CD4-positive, alpha-beta memory T cell (primary cell): Measurements from ENCODE around the gene ARSD. TPM values are rescaled to one million over a fixed set of nuclear protein-coding genes. Genes with fewer than 3 reads are reported as not detected.
"Not testable (repeated sequence)": the region's sequence is repeated elsewhere in the genome, so short reads cannot be mapped to it uniquely, and the experiment has no call there.

Experiments used
- CTCF ChIA-PET: fragments of 350-600 bp; sonication (Branson Sonifier 250); formaldehyde crosslinking; loops from one replicate; lab custom pipeline; 2021; ENCODE audit warnings: inconsistent platforms; ENCODE audit not compliant: partially characterized antibody; lab: Charles Lee
- POLR2A ChIA-PET: fragments of 350-600 bp; sonication (Branson Sonifier 250); formaldehyde crosslinking; loops from one replicate; lab custom pipeline; 2021; ENCODE audit not compliant: partially characterized antibody; lab: Charles Lee
- DNase-seq, 5 donors: peaks; one replicate each; pipeline versions ENCODE4 v3.0.0 to v3.0.0-alpha.2; 2020 to 2022; ENCODE audit warnings: mixed read lengths in 1 of 5
- H3K27ac ChIP-seq: one replicate; pipeline ENCODE4 v1.7.0; 2013; ENCODE audit warnings: low read depth, low read length
- H3K27me3 ChIP-seq: 2 replicates; pipeline ENCODE4 v1.7.0; 2013; ENCODE audit warnings: mild to moderate bottlenecking, low read length, moderate library complexity; ENCODE audit not compliant: insufficient read depth
- H3K36me3 ChIP-seq: 2 replicates; pipeline ENCODE4 v1.7.0; 2013; ENCODE audit warnings: mild to moderate bottlenecking, low read length, moderate library complexity; ENCODE audit not compliant: insufficient read depth
- H3K4me1 ChIP-seq: 2 replicates; pipeline ENCODE4 v1.7.0; 2013; ENCODE audit warnings: mild to moderate bottlenecking, low read length, moderate library complexity; ENCODE audit not compliant: insufficient read depth
- H3K4me3 ChIP-seq, 2 donors: one replicate each; pipeline ENCODE4 v1.7.0; 2013; ENCODE audit warnings: low read length in 2 of 2, mild to moderate bottlenecking in 1 of 2
- H3K9me3 ChIP-seq, 2 donors: one replicate each; pipeline ENCODE4 v1.7.0; 2013; ENCODE audit warnings: low read length in 2 of 2, control low read depth in 1 of 2; ENCODE audit not compliant: control insufficient read depth in 1 of 2
- H3K27ac Mint-ChIP-seq, 7 donors: one replicate each; pipeline ENCODE4 v1.8.0; 2020 to 2021; ENCODE audit warnings: mixed read lengths in 7 of 7, mild to moderate bottlenecking in 6 of 7, inconsistent platforms in 3 of 7, moderate library complexity in 3 of 7
- H3K27me3 Mint-ChIP-seq, 2 donors: one replicate each; pipeline ENCODE4 v1.8.0; 2020 to 2021; ENCODE audit warnings: mixed read lengths in 2 of 2
- H3K36me3 Mint-ChIP-seq, 2 donors: one replicate each; pipeline ENCODE4 v1.8.0; 2020 to 2021; ENCODE audit warnings: mixed read lengths in 2 of 2, inconsistent platforms in 1 of 2, mild to moderate bottlenecking in 1 of 2
- H3K4me1 Mint-ChIP-seq, 4 donors: one replicate each; pipeline ENCODE4 v1.8.0; 2020 to 2021; ENCODE audit warnings: mixed read lengths in 4 of 4, mild to moderate bottlenecking in 1 of 4
- H3K4me3 Mint-ChIP-seq, 8 donors: one replicate each; pipeline ENCODE4 v1.8.0; 2020 to 2021; ENCODE audit warnings: mixed read lengths in 8 of 8, mild to moderate bottlenecking in 7 of 8, moderate library complexity in 6 of 8, inconsistent platforms in 3 of 8
- H3K9me3 Mint-ChIP-seq, 8 donors: one replicate each; pipeline ENCODE4 v1.8.0; 2020 to 2021; ENCODE audit warnings: mixed read lengths in 8 of 8, mild to moderate bottlenecking in 5 of 8, inconsistent platforms in 3 of 8, moderate library complexity in 1 of 8
- intact Hi-C: fragments of 100-400 bp; cut with micrococcal nuclease; formaldehyde crosslinking; loops from one replicate; pipeline ENCODE4 v1.15.1; 2023
- polyA plus RNA-seq, 2 donors: library from polyadenylated mRNA; unstranded; fragments of 300-500 nt; fragmentation: Illumina TruSeq; gene quantifications; one replicate each; pipeline ENCODE4 v1.2.3, GENCODE V29; 2021
- total RNA-seq, 2 experiments: library from RNA; stranded (reverse); gene quantifications; one replicate each; pipeline ENCODE4 v1.2.3, GENCODE V29; 2021

Gene ARSD
- 1 to 10 TPM; 2.1 to 3.2 TPM for total RNA-seq
- 1 to 10 TPM in 1 of 2 donors, under 1 TPM in 1; 0.97 to 2.4 TPM for polyA plus RNA-seq

- POLR2A ChIA-PET, result no interaction called here
- DNase-seq, result peak; percentile 16 to 39 (median 29)
- Histone ChIP-seq H3K27ac (no peak within 1 kb of the TSS), H3K27me3 (no peaks in the 10 kb centered on the region), H3K9me3 (no peaks in the 10 kb centered on the region), H3K4me1 (no peaks in the 10 kb centered on the region), H3K4me3 (no peak within 1 kb of the TSS), H3K36me3 (no peaks in the 10 kb centered on the region)
- no peaks in the 10 kb centered on the region for H3K27me3 Mint-ChIP-seq
- H3K36me3 Mint-ChIP-seq, result no peaks in the 10 kb centered on the region
- intact Hi-C loops, result no loop called here
- peaks cover 0 to 16% (median 4%) of the 10 kb centered on the region in 8 donors for H3K9me3 Mint-ChIP-seq
- peak within 1 kb of the TSS; percentile 74 to 85 (median 82) for H3K4me3 Mint-ChIP-seq
- CTCF ChIA-PET, result no interaction called here
- H3K4me1 Mint-ChIP-seq, result peaks cover 0 to 5% (median 2%) of the 10 kb centered on the region in 4 donors
- peak within 1 kb of the TSS in 3 of 7 donors; percentile 4 to 81 (median 75) for H3K27ac Mint-ChIP-seq
These were observed at the start of gene ARSD for GRCh38 chrX:2928583-2929434. Gene ARSD, minus strand, starts transcription at chrX:2929339. Its CDS starts 64 bp downstream, at chrX:2929275.

- H3K4me1 Mint-ChIP-seq, H3K27ac ChIP-seq: not testable (repeated sequence)
These were observed 49.5 kb upstream of the ARSD start for GRCh38 chrX:2978639-2979038.

GRCh38 chrX:2974961-2975360 lies 45.8 kb upstream of the ARSD start:
- intact Hi-C loops, result no loop called here
- H3K9me3 ChIP-seq, result no peaks in the 10 kb centered on the region
- POLR2A ChIA-PET, result no interaction called here
- no peaks in the 10 kb centered on the region for H3K27me3 ChIP-seq
- H3K27ac Mint-ChIP-seq, result no peak overlapping the region
- peaks cover 0 to 2% of the 10 kb centered on the region in 2 donors for H3K27me3 Mint-ChIP-seq
- H3K4me1 ChIP-seq, result no peaks in the 10 kb centered on the region
- H3K9me3 Mint-ChIP-seq, result peaks cover 0 to 8% (median under 1%) of the 10 kb centered on the region in 8 donors
- no peaks in the 10 kb centered on the region for H3K36me3 ChIP-seq
- no peaks in the 10 kb centered on the region for H3K36me3 Mint-ChIP-seq
- no peak overlapping the region for H3K4me3 Mint-ChIP-seq
- CTCF ChIA-PET, result no interaction called here
- H3K27ac ChIP-seq, result no peak overlapping the region
- DNase-seq, result no peak
- H3K4me3 ChIP-seq, result no peak overlapping the region
- no peaks in the 10 kb centered on the region for H3K4me1 Mint-ChIP-seq

More at GRCh38 chrX:2978639-2979038, 49.5 kb upstream of the ARSD start:
- H3K4me3 ChIP-seq, H3K27me3 ChIP-seq, intact Hi-C loops, CTCF ChIA-PET, H3K36me3 ChIP-seq, H3K4me1 ChIP-seq, POLR2A ChIA-PET, H3K9me3 ChIP-seq, DNase-seq, H3K27me3 Mint-ChIP-seq, H3K36me3 Mint-ChIP-seq, H3K27ac Mint-ChIP-seq, H3K4me3 Mint-ChIP-seq: not testable (repeated sequence)
- peaks cover 0 to 20% (median 2%) of the 10 kb centered on the region in 8 donors for H3K9me3 Mint-ChIP-seq

- H3K9me3 ChIP-seq, result no peaks in the 10 kb centered on the region
- ChIA-PET CTCF (no interaction called here), POLR2A (no interaction called here)
- Mint-ChIP-seq H3K4me1 (peaks cover 1 to 7% (median 4%) of the 10 kb centered on the region in 4 donors), H3K9me3 (peaks cover 0 to 4% (median 0%) of the 10 kb centered on the region in 8 donors), H3K4me3 (no peak overlapping the region), H3K27ac (no peak overlapping the region), H3K36me3 (no peaks in the 10 kb centered on the region), H3K27me3 (peaks cover 0 to 3% of the 10 kb centered on the region in 2 donors)
- DNase-seq, result no peak
- no peak overlapping the region for H3K27ac ChIP-seq
- no peaks in the 10 kb centered on the region for H3K27me3 ChIP-seq
- H3K36me3 ChIP-seq, result no peaks in the 10 kb centered on the region
- H3K4me3 ChIP-seq, result no peak overlapping the region
- no peaks in the 10 kb centered on the region for H3K4me1 ChIP-seq
- intact Hi-C loops, result no loop called here
These were observed 43.3 kb upstream of the ARSD start for GRCh38 chrX:2972391-2972790.

GRCh38 chrX:2969021-2969420 lies 39.9 kb upstream of the ARSD start:
- Mint-ChIP-seq H3K4me1 (peaks cover 1 to 7% (median 4%) of the 10 kb centered on the region in 4 donors), H3K4me3 (peak overlapping the region in 3 of 8 donors; percentile 14 to 82 (median 79)), H3K27ac (no peak overlapping the region), H3K9me3 (peaks cover 0 to 2% (median 0%) of the 10 kb centered on the region in 8 donors), H3K36me3 (no peaks in the 10 kb centered on the region), H3K27me3 (peaks cover 0 to 3% of the 10 kb centered on the region in 2 donors)
- no peak for DNase-seq
- H3K27me3 ChIP-seq, result no peaks in the 10 kb centered on the region
- no peaks in the 10 kb centered on the region for H3K36me3 ChIP-seq
- no peak overlapping the region for H3K4me3 ChIP-seq
- ChIA-PET POLR2A (no interaction called here), CTCF (no interaction called here)
- intact Hi-C loops, result no loop called here
- no peaks in the 10 kb centered on the region for H3K4me1 ChIP-seq
- H3K27ac ChIP-seq, result no peak overlapping the region
- no peaks in the 10 kb centered on the region for H3K9me3 ChIP-seq

- H3K4me3 Mint-ChIP-seq, result peak overlapping the region; percentile 79 to 85 (median 81)
- H3K36me3 ChIP-seq, result no peaks in the 10 kb centered on the region
- no peaks in the 10 kb centered on the region for H3K27me3 ChIP-seq
- peaks cover 0 to 3% of the 10 kb centered on the region in 2 donors for H3K27me3 Mint-ChIP-seq
- ChIA-PET POLR2A (no interaction called here), CTCF (no interaction called here)
- intact Hi-C loops, result no loop called here
- no peak for DNase-seq
- H3K36me3 Mint-ChIP-seq, result no peaks in the 10 kb centered on the region
- peaks cover 1 to 7% (median 4%) of the 10 kb centered on the region in 4 donors for H3K4me1 Mint-ChIP-seq
- H3K4me1 ChIP-seq, result no peaks in the 10 kb centered on the region
- H3K27ac ChIP-seq, result no peak overlapping the region
- H3K9me3 ChIP-seq, result no peaks in the 10 kb centered on the region
- H3K9me3 Mint-ChIP-seq, result peaks cover 0 to 2% (median 0%) of the 10 kb centered on the region in 8 donors
- peak overlapping the region in 4 of 7 donors; percentile 30 to 71 (median 52) for H3K27ac Mint-ChIP-seq
- H3K4me3 ChIP-seq, result no peak overlapping the region
These were observed 39.1 kb upstream of the ARSD start for GRCh38 chrX:2967998-2968909.

- intact Hi-C loops, result no loop called here
- Mint-ChIP-seq H3K27me3 (peaks cover 0 to 3% of the 10 kb centered on the region in 2 donors), H3K4me3 (peak overlapping the region in 4 of 8 donors; percentile 16 to 85 (median 81))
These were observed 38.4 kb upstream of the ARSD start for GRCh38 chrX:2967584-2967983.

More at GRCh38 chrX:2967584-2967983, 38.4 kb upstream of the ARSD start:
- Mint-ChIP-seq H3K9me3 (peaks cover 0 to 2% (median 0%) of the 10 kb centered on the region in 8 donors), H3K36me3 (no peaks in the 10 kb centered on the region), H3K4me1 (peaks cover 1 to 7% (median 4%) of the 10 kb centered on the region in 4 donors), H3K27ac (no peak overlapping the region)
- Histone ChIP-seq H3K4me3 (no peak overlapping the region), H3K27ac (no peak overlapping the region), H3K9me3 (no peaks in the 10 kb centered on the region), H3K36me3 (no peaks in the 10 kb centered on the region), H3K27me3 (no peaks in the 10 kb centered on the region), H3K4me1 (no peaks in the 10 kb centered on the region)
- CTCF ChIA-PET, result no interaction called here
- POLR2A ChIA-PET, result no interaction called here
- no peak for DNase-seq
